Neural progenitor cell (in vitro differentiated cells): ENCODE results near the gene APLP1. TPM values are rescaled to one million over a fixed set of nuclear protein-coding genes. Genes with fewer than 3 reads are reported as not detected.

ENCODE experiments used
- DNase-seq: peaks from one replicate; pipeline ENCODE4 v3.0.0-alpha.2; 2016; ENCODE audit warnings: low spot score
- H2AFZ ChIP-seq: fragments of 200-600 bp; sonication (generic); replicated peaks from 2 replicates; pipeline ENCODE4 v1.6.1; 2016; ENCODE audit warnings: antibody characterized with exemption
- H3F3A ChIP-seq: fragments of 200-600 bp; sonication (generic); 2 replicates; pipeline ENCODE4 v1.6.1; 2016; ENCODE audit warnings: antibody characterized with exemption, low read depth
- H3K27ac ChIP-seq: fragments of 200-600 bp; sonication (generic); 2 replicates; pipeline ENCODE4 v1.5.1; 2016; ENCODE audit warnings: mild to moderate bottlenecking
- H3K27me3 ChIP-seq: fragments of 200-600 bp; sonication (generic); 2 replicates; pipeline ENCODE4 v1.6.1; 2016; ENCODE audit warnings: mild to moderate bottlenecking, moderate library complexity
- H3K36me3 ChIP-seq: fragments of 200-600 bp; sonication (generic); 2 replicates; pipeline ENCODE4 v1.5.1; 2016
- H3K4me1 ChIP-seq: fragments of 200-600 bp; sonication (generic); 2 replicates; pipeline ENCODE4 v1.6.1; 2016; ENCODE audit warnings: mixed run types
- H3K4me2 ChIP-seq: fragments of 200-600 bp; sonication (generic); 2 replicates; pipeline ENCODE4 v1.6.1; 2016
- H3K4me3 ChIP-seq: fragments of 200-600 bp; sonication (generic); 2 replicates; pipeline ENCODE4 v1.5.1; 2016
- H3K79me2 ChIP-seq: fragments of 200-600 bp; sonication (generic); 2 replicates; pipeline ENCODE4 v1.6.1; 2016; ENCODE audit warnings: low read depth
- H3K9ac ChIP-seq: fragments of 200-600 bp; sonication (generic); 2 replicates; pipeline ENCODE4 v1.6.1; 2016
- H3K9me3 ChIP-seq: fragments of 200-600 bp; sonication (generic); 2 replicates; pipeline ENCODE4 v1.5.1; 2016; ENCODE audit warnings: low read depth
- H4K20me1 ChIP-seq: fragments of 200-600 bp; sonication (generic); 2 replicates; pipeline ENCODE4 v1.6.1; 2016; ENCODE audit warnings: low read depth
- H3K27ac Mint-ChIP-seq: 3 replicates; pipeline ENCODE4 v1.8.0; 2021; ENCODE audit warnings: mixed read lengths
- H3K27me3 Mint-ChIP-seq: 2 replicates; pipeline ENCODE4 v1.8.0; 2022; ENCODE audit warnings: low read depth, mild to moderate bottlenecking, inconsistent platforms, moderate library complexity, mixed read lengths; ENCODE audit not compliant: insufficient read depth
- H3K36me3 Mint-ChIP-seq: 3 replicates; pipeline ENCODE4 v1.8.0; 2021; ENCODE audit warnings: mixed read lengths
- H3K4me1 Mint-ChIP-seq: 3 replicates; pipeline ENCODE4 v1.8.0; 2021; ENCODE audit warnings: mixed read lengths
- H3K4me3 Mint-ChIP-seq: 3 replicates; pipeline ENCODE4 v1.8.0; 2021; ENCODE audit warnings: mild to moderate bottlenecking, moderate library complexity, mixed read lengths
- H3K9me3 Mint-ChIP-seq: 3 replicates; pipeline ENCODE4 v1.8.0; 2020; ENCODE audit warnings: mixed read lengths
- EZH2 ChIP-seq: fragments of 200-600 bp; sonication (generic); IDR thresholded peaks from 2 replicates; pipeline ENCODE4 v1.6.1; 2017; ENCODE audit warnings: antibody characterized with exemption, mild to moderate bottlenecking, moderate library complexity
- EZH2phosphoT487 ChIP-seq: fragments of 200-600 bp; sonication (generic); IDR thresholded peaks from 2 replicates; pipeline ENCODE4 v1.6.1; 2017; ENCODE audit warnings: antibody characterized with exemption
- total RNA-seq: library from RNA; depleted of rRNA; stranded (reverse); fragments of >200 nt; gene quantifications from 2 replicates; pipeline ENCODE4 v1.2.3, GENCODE V29; 2015; ENCODE audit warnings: low replicate concordance
- TF ChIP-seq, protein P1 (sequence below): fragments of 200-600 bp; sonication (generic); IDR thresholded peaks from 2 replicates; pipeline ENCODE4 v1.5.1; 2017; ENCODE audit warnings: antibody characterized with exemption, mild to moderate bottlenecking

APLP1 gene
- total RNA-seq, 1 donor from 2014 or later = 89.5 TPM

DNA sequence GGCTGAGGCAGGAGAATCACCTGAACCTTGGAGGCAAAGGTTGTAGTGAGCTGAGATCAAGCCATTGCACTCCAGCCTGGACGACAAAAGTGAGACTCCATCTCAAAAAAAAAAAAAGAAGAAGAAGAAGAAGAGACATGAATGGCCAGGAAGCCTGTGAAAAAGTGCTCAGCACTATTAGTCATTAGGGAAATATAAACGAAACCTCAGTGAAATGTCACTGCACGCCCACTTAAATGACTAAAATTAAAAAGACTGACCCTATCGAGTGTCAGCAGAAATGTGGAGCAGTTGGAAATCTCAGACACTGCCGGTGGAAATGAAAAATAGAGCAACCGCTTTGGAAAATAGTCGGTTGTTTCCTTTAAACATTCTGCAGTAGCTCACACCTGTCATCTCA, 45.2 kb downstream of the APLP1 start:
- Mint-ChIP-seq H3K9me3 (no peaks in the 10 kb centered on the region), H3K4me3 (no peak overlapping the region), H3K27ac (no peak overlapping the region), H3K4me1 (peaks cover 5% of the 10 kb centered on the region), H3K36me3 (no peaks in the 10 kb centered on the region), H3K27me3 (peaks cover 12% of the 10 kb centered on the region)
- H3K4me2 ChIP-seq = no peak overlapping the region
- H3K9me3 ChIP-seq = no peaks in the 10 kb centered on the region
- H3K9ac ChIP-seq = no peak overlapping the region
- H3K36me3 ChIP-seq = no peaks in the 10 kb centered on the region
- H4K20me1 ChIP-seq = no peaks in the 10 kb centered on the region
- no peak overlapping the region for H3K27ac ChIP-seq
- no peak for DNase-seq
- TF ChIP-seq EZH2 (no peak), EZH2phosphoT487 (no peak)
- TF ChIP-seq, protein P1, sequence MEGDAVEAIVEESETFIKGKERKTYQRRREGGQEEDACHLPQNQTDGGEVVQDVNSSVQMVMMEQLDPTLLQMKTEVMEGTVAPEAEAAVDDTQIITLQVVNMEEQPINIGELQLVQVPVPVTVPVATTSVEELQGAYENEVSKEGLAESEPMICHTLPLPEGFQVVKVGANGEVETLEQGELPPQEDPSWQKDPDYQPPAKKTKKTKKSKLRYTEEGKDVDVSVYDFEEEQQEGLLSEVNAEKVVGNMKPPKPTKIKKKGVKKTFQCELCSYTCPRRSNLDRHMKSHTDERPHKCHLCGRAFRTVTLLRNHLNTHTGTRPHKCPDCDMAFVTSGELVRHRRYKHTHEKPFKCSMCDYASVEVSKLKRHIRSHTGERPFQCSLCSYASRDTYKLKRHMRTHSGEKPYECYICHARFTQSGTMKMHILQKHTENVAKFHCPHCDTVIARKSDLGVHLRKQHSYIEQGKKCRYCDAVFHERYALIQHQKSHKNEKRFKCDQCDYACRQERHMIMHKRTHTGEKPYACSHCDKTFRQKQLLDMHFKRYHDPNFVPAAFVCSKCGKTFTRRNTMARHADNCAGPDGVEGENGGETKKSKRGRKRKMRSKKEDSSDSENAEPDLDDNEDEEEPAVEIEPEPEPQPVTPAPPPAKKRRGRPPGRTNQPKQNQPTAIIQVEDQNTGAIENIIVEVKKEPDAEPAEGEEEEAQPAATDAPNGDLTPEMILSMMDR = no peak
- H3K4me1 ChIP-seq = peaks cover 6% of the 10 kb centered on the region
- H3K27me3 ChIP-seq = peaks cover 5% of the 10 kb centered on the region
- no peaks in the 10 kb centered on the region for H3K79me2 ChIP-seq
- H3K4me3 ChIP-seq = no peak overlapping the region
- H2AFZ ChIP-seq = no peak overlapping the region
- H3F3A ChIP-seq = no peaks in the 10 kb centered on the region

- H3K27me3 ChIP-seq = peaks cover 5% of the 10 kb centered on the region
- H3K36me3 ChIP-seq = no peaks in the 10 kb centered on the region
- no peak overlapping the region for H3K4me2 ChIP-seq
- Mint-ChIP-seq H3K27me3 (peaks cover 10% of the 10 kb centered on the region), H3K4me1 (no peaks in the 10 kb centered on the region), H3K4me3 (no peak overlapping the region), H3K9me3 (no peaks in the 10 kb centered on the region), H3K27ac (no peak overlapping the region), H3K36me3 (no peaks in the 10 kb centered on the region)
- no peak for DNase-seq
- no peaks in the 10 kb centered on the region for H3K4me1 ChIP-seq
- TF ChIP-seq EZH2 = no peak
- TF ChIP-seq, protein P1 = no peak
- TF ChIP-seq EZH2phosphoT487 = no peak
- H3K9me3 ChIP-seq = no peaks in the 10 kb centered on the region
- H3K9ac ChIP-seq = no peak overlapping the region
- H3K27ac ChIP-seq = no peak overlapping the region
- no peak overlapping the region for H3K4me3 ChIP-seq
- H4K20me1 ChIP-seq = no peaks in the 10 kb centered on the region
- no peaks in the 10 kb centered on the region for H3K79me2 ChIP-seq
- no peaks in the 10 kb centered on the region for H3F3A ChIP-seq
- H2AFZ ChIP-seq = no peak overlapping the region
These were observed 47.1 kb downstream of the APLP1 start for GRCh38 chr19:35915443-35915842.

DNA sequence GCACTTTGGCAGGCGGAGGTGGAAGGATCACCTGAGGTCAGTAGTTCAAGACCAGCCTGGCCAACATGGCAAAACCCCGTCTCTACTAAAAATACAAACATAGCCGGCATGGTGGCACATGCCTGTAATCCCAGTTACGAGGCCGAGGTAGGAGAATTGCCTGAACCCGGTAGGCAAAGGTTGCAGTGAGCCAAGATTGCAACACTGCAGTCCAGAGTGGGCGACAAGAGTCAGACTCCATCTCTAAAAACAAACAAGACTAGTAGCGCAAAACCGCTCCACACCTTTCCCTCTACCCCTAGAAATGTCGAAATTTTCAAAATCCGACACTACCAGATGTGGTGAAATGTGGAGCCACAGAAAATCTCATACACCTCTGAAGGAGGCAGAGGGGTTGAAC, 50.9 kb downstream of the APLP1 start:
- H3K36me3 ChIP-seq = no peaks in the 10 kb centered on the region
- Mint-ChIP-seq H3K27ac (no peak overlapping the region), H3K4me1 (no peaks in the 10 kb centered on the region), H3K9me3 (no peaks in the 10 kb centered on the region), H3K27me3 (peaks cover 16% of the 10 kb centered on the region), H3K36me3 (no peaks in the 10 kb centered on the region), H3K4me3 (no peak overlapping the region)
- no peak overlapping the region for H3K9ac ChIP-seq
- H3F3A ChIP-seq = no peaks in the 10 kb centered on the region
- DNase-seq = no peak
- H3K79me2 ChIP-seq = no peaks in the 10 kb centered on the region
- TF ChIP-seq EZH2 (no peak), EZH2phosphoT487 (no peak)
- TF ChIP-seq, protein P1 = no peak
- H3K4me3 ChIP-seq = no peak overlapping the region
- no peaks in the 10 kb centered on the region for H4K20me1 ChIP-seq
- H3K4me2 ChIP-seq = no peak overlapping the region
- no peaks in the 10 kb centered on the region for H3K9me3 ChIP-seq
- no peak overlapping the region for H3K27ac ChIP-seq
- no peaks in the 10 kb centered on the region for H3K4me1 ChIP-seq
- no peak overlapping the region for H2AFZ ChIP-seq
- peaks cover 5% of the 10 kb centered on the region for H3K27me3 ChIP-seq

GRCh38 chr19:35921012-35921411, 52.6 kb downstream of the APLP1 start:
- Histone ChIP-seq H3K4me2 (no peak overlapping the region), H2AFZ (no peak overlapping the region), H4K20me1 (no peaks in the 10 kb centered on the region), H3K36me3 (no peaks in the 10 kb centered on the region), H3K4me3 (no peak overlapping the region), H3K4me1 (no peaks in the 10 kb centered on the region), H3K79me2 (no peaks in the 10 kb centered on the region), H3K9me3 (no peaks in the 10 kb centered on the region), H3K27me3 (peaks cover 5% of the 10 kb centered on the region), H3K9ac (no peak overlapping the region), H3F3A (no peaks in the 10 kb centered on the region), H3K27ac (no peak overlapping the region)
- Mint-ChIP-seq H3K36me3 (no peaks in the 10 kb centered on the region), H3K9me3 (no peaks in the 10 kb centered on the region), H3K4me3 (no peak overlapping the region), H3K27ac (no peak overlapping the region), H3K27me3 (peaks cover 19% of the 10 kb centered on the region), H3K4me1 (no peaks in the 10 kb centered on the region)
- DNase-seq = no peak
- TF ChIP-seq EZH2 = no peak
- TF ChIP-seq, protein P1 = no peak
- TF ChIP-seq EZH2phosphoT487 = no peak
